SU-DHL-6 (cell line): ENCODE data around the gene EML1.

Source experiments
- CTCF ChIP-seq: fragments of 200-600 bp; sonication (generic); IDR thresholded peaks from one replicate; pipeline ENCODE4 v1.5.1; 2017; ENCODE audit warnings: antibody characterized with exemption, mild to moderate bottlenecking, low read length, moderate library complexity; ENCODE audit not compliant: insufficient read depth, poor library complexity, severe bottlenecking
- EZH2phosphoT487 ChIP-seq: fragments of 200-600 bp; sonication (generic), shearing (Covaris generic); conservative IDR thresholded peaks from 2 replicates; pipeline ENCODE4 v1.6.1; 2018; ENCODE audit warnings: mild to moderate bottlenecking, antibody characterized with exemption, low read length, moderate library complexity, mixed read lengths

GRCh38 chr14:99937475-99938244, 144.4 kb downstream of the EML1 start:
- TF ChIP-seq CTCF (no peak), EZH2phosphoT487 (no peak)
